H9 (cell line): Measurements from ENCODE around the gene UPF3B. TPM values are rescaled to one million over a fixed set of nuclear protein-coding genes. Genes with fewer than 3 reads are reported as not detected.

Experiments
- DNase-seq: peaks from one replicate; pipeline ENCODE4 v3.0.0-alpha.2; 2017
- H2AFZ ChIP-seq: one replicate; pipeline ENCODE4 v1.6.1; 2013; ENCODE audit warnings: mild to moderate bottlenecking, low read length, control low read depth, moderate library complexity
- H2AK5ac ChIP-seq: 2 replicates; pipeline ENCODE4 v1.6.1; 2013; ENCODE audit warnings: low read length, control low read depth, mixed read lengths; ENCODE audit not compliant: insufficient read length
- H2BK120ac ChIP-seq: one replicate; pipeline ENCODE4 v1.6.1; 2013; ENCODE audit warnings: low read depth, mild to moderate bottlenecking, low read length, control low read depth, inconsistent platforms; ENCODE audit not compliant: poor library complexity, severe bottlenecking
- H2BK12ac ChIP-seq: 2 replicates; pipeline ENCODE4 v1.6.1; 2013; ENCODE audit warnings: low read length, control low read depth, mixed read lengths, low read depth; ENCODE audit not compliant: insufficient read length
- H2BK15ac ChIP-seq: 2 replicates; pipeline ENCODE4 v1.6.1; 2013; ENCODE audit warnings: low read depth, low read length, control low read depth
- H2BK20ac ChIP-seq: one replicate; pipeline ENCODE4 v1.6.1; 2013; ENCODE audit warnings: low read depth, mild to moderate bottlenecking, low read length, control low read depth, inconsistent platforms; ENCODE audit not compliant: poor library complexity, severe bottlenecking
- H2BK5ac ChIP-seq: 2 replicates; pipeline ENCODE4 v1.6.1; 2013; ENCODE audit warnings: low read length, control low read depth, mixed read lengths; ENCODE audit not compliant: insufficient read length
- H3K14ac ChIP-seq: 2 replicates; pipeline ENCODE4 v1.6.1; 2013; ENCODE audit warnings: low read length, control low read depth; ENCODE audit not compliant: insufficient read depth
- H3K18ac ChIP-seq: 2 replicates; pipeline ENCODE4 v1.6.1; 2013; ENCODE audit warnings: low read depth, mild to moderate bottlenecking, mixed read lengths, low read length, control low read depth; ENCODE audit not compliant: insufficient read length
- H3K23ac ChIP-seq: 2 replicates; pipeline ENCODE4 v1.6.1; 2013; ENCODE audit warnings: low read length, control low read depth, mixed read lengths, low read depth; ENCODE audit not compliant: insufficient read length
- H3K23me2 ChIP-seq: 2 replicates; pipeline ENCODE4 v1.6.1; 2013; ENCODE audit warnings: low read depth, mild to moderate bottlenecking, mixed read lengths, low read length, control low read depth; ENCODE audit not compliant: insufficient read length, poor library complexity, severe bottlenecking
- H3K27ac ChIP-seq: 2 replicates; pipeline ENCODE4 v1.5.1; 2013; ENCODE audit warnings: low read length, control low read depth, mixed read lengths, low read depth; ENCODE audit not compliant: insufficient read length
- H3K27me3 ChIP-seq: 2 replicates; pipeline ENCODE4 v1.6.1; 2013; ENCODE audit warnings: low read length, control low read depth, inconsistent platforms; ENCODE audit not compliant: insufficient read depth
- H3K4ac ChIP-seq: 2 replicates; pipeline ENCODE4 v1.6.1; 2013; ENCODE audit warnings: low read depth, mild to moderate bottlenecking, control low read depth, inconsistent platforms, low read length, moderate library complexity
- H3K4me1 ChIP-seq: 2 replicates; pipeline ENCODE4 v1.6.1; 2013; ENCODE audit warnings: low read length, control low read depth, inconsistent platforms; ENCODE audit not compliant: insufficient read depth
- H3K4me2 ChIP-seq: 2 replicates; pipeline ENCODE4 v1.6.1; 2013; ENCODE audit warnings: low read length, control low read depth, mixed read lengths; ENCODE audit not compliant: insufficient read length, insufficient read depth
- H3K56ac ChIP-seq: 2 replicates; pipeline ENCODE4 v1.6.1; 2013; ENCODE audit warnings: low read depth, mild to moderate bottlenecking, mixed read lengths, low read length, control low read depth; ENCODE audit not compliant: insufficient read length
- H3K79me1 ChIP-seq: 2 replicates; pipeline ENCODE4 v1.6.1; 2013; ENCODE audit warnings: low read depth, mild to moderate bottlenecking, moderate library complexity, low read length, control low read depth, inconsistent platforms; ENCODE audit not compliant: insufficient read depth, poor library complexity, severe bottlenecking
- H3K79me2 ChIP-seq: 2 replicates; pipeline ENCODE4 v1.6.1; 2013; ENCODE audit warnings: low read length, control low read depth, inconsistent platforms; ENCODE audit not compliant: insufficient read depth
- H3K9ac ChIP-seq: 2 replicates; pipeline ENCODE4 v1.6.1; 2013; ENCODE audit warnings: low read length, control low read depth, mixed read lengths; ENCODE audit not compliant: insufficient read length; ENCODE audit errors: extremely low read depth
- H3K9me3 ChIP-seq: one replicate; pipeline ENCODE4 v1.6.1; 2013; ENCODE audit warnings: low read depth, low read length, inconsistent platforms; ENCODE audit not compliant: control insufficient read depth
- H3T11ph ChIP-seq: one replicate; pipeline ENCODE4 v1.6.1; 2013; ENCODE audit warnings: mild to moderate bottlenecking, low read length, control low read depth, inconsistent platforms
- H4K20me1 ChIP-seq: one replicate; pipeline ENCODE4 v1.6.1; 2013; ENCODE audit not compliant: control insufficient read depth, insufficient read length, insufficient read depth
- H4K5ac ChIP-seq: 2 replicates; pipeline ENCODE4 v1.6.1; 2013; ENCODE audit warnings: low read depth, mild to moderate bottlenecking, mixed read lengths, low read length, control low read depth; ENCODE audit not compliant: insufficient read length
- H4K8ac ChIP-seq: replicated peaks from 2 replicates; pipeline ENCODE4 v1.6.1; 2013; ENCODE audit warnings: low read length, control low read depth, mixed read lengths, low read depth; ENCODE audit not compliant: insufficient read length
- H4K91ac ChIP-seq: 2 replicates; pipeline ENCODE4 v1.6.1; 2013; ENCODE audit warnings: low read depth, mild to moderate bottlenecking, moderate library complexity, mixed read lengths, low read length, control low read depth; ENCODE audit not compliant: insufficient read length
- H3K27ac Mint-ChIP-seq, 3 experiments: 2 replicates in 2 of 3; 3 replicates in 1 of 3; pipeline ENCODE4 v1.8.0; 2020 to 2021; ENCODE audit warnings: mixed read lengths in 3 of 3, mild to moderate bottlenecking in 1 of 3, moderate library complexity in 1 of 3
- H3K27me3 Mint-ChIP-seq: 2 replicates; pipeline ENCODE4 v1.8.0; 2021; ENCODE audit warnings: low read depth, mild to moderate bottlenecking, moderate library complexity, mixed read lengths
- H3K36me3 Mint-ChIP-seq, 3 experiments: 2 replicates in 2 of 3; 3 replicates in 1 of 3; pipeline ENCODE4 v1.8.0; 2020 to 2021; ENCODE audit warnings: low read depth in 3 of 3, mixed read lengths in 3 of 3; ENCODE audit not compliant: insufficient read depth in 1 of 3
- H3K4me1 Mint-ChIP-seq, 2 experiments: 2 replicates each; pipeline ENCODE4 v1.8.0; 2020; ENCODE audit warnings: mixed read lengths in 2 of 2
- H3K4me3 Mint-ChIP-seq, 2 experiments: 2 replicates in 1 of 2; 3 replicates in 1 of 2; pipeline ENCODE4 v1.8.0; 2020 to 2021; ENCODE audit warnings: mild to moderate bottlenecking in 2 of 2, mixed read lengths in 2 of 2, moderate library complexity in 1 of 2
- H3K9me3 Mint-ChIP-seq, 2 experiments: 2 replicates in 1 of 2; 3 replicates in 1 of 2; pipeline ENCODE4 v1.8.0; 2020; ENCODE audit warnings: mild to moderate bottlenecking in 2 of 2, mixed read lengths in 2 of 2, moderate library complexity in 1 of 2
- CTCF ChIP-seq: fragments of 200-600 bp; sonication (generic); conservative IDR thresholded peaks from 3 replicates; pipeline ENCODE4 v1.8.0; 2021; ENCODE audit warnings: antibody characterized with exemption, mild to moderate bottlenecking
- WGBS: extraction: QIAGEN DNeasy Blood & Tissue Kit; methylation state at CpG from one replicate; pipeline ENCODE4 v1.1.7; 2013; ENCODE audit warnings: missing lambda C conversion rate, low lambda C conversion rate, mixed read lengths; ENCODE audit not compliant: insufficient read length; ENCODE audit errors: extremely low coverage; 5-methylcytosine and 5-hydroxymethylcytosine counted together
- total RNA-seq: library from RNA; stranded (reverse); gene quantifications from 2 replicates; pipeline ENCODE4 v1.2.1, GENCODE V29; 2021

Gene UPF3B
- total RNA-seq, 1 experiment from 2014 or later, result 31.5 TPM

DNA sequence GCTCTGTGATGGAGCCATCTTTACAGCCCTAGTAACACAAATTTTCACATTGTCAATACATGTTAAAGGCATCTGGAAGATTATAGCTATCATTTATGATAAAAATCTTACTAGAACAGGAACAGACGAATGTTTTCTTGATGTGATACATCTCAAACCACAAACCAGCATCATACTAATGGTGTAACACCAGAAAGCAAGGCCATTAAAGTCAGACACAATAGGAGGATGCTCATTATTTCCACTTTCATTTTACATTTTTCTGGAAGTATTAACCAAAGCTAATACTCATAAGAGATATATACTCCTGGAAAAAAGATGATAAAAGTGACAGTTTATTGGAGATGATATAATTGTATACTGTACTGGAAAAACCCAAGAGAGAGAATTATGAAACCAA lies 48.2 kb upstream of the UPF3B start:
- H3K4ac ChIP-seq, result no peak overlapping the region
- H3K4me2 ChIP-seq, result no peak overlapping the region
- H2BK120ac ChIP-seq, result no peak overlapping the region
- no peak overlapping the region for H3K4me3 Mint-ChIP-seq
- H3K9me3 ChIP-seq, result peaks cover 12% of the 10 kb centered on the region
- H4K20me1 ChIP-seq, result no peaks in the 10 kb centered on the region
- no peaks in the 10 kb centered on the region for H3K79me2 ChIP-seq
- TF ChIP-seq CTCF, result no peak
- no CpG with 5 or more reads among the region's 1 CpG for whole genome bisulfite sequencing
- H3K27me3 ChIP-seq, result no peaks in the 10 kb centered on the region
- H3K9ac ChIP-seq, result no peak overlapping the region
- H3K23ac ChIP-seq, result no peak overlapping the region
- H3K4me1 ChIP-seq, result no peaks in the 10 kb centered on the region
- H4K8ac ChIP-seq, result no peak overlapping the region
- H3K27ac Mint-ChIP-seq, result no peak overlapping the region
- no peak overlapping the region for H2BK20ac ChIP-seq
- H3K9me3 Mint-ChIP-seq, result peaks cover 52 to 65% of the 10 kb centered on the region in 2 experiments
- H3K23me2 ChIP-seq, result no peaks in the 10 kb centered on the region
- H3K27ac ChIP-seq, result no peak overlapping the region
- H3K27me3 Mint-ChIP-seq, result 0 out of 2 replicates have a peak, but pooled peaks cover 2% of the 10 kb centered on the region
- H2BK12ac ChIP-seq, result no peak overlapping the region
- no peak overlapping the region for H3T11ph ChIP-seq
- H2BK15ac ChIP-seq, result no peak overlapping the region
- no peak overlapping the region for H3K56ac ChIP-seq
- no peak overlapping the region for H2AFZ ChIP-seq
- no peak overlapping the region for H3K18ac ChIP-seq
- no peak for DNase-seq
- H3K36me3 Mint-ChIP-seq, result peaks cover 0 to 3% (median 2%) of the 10 kb centered on the region in 3 experiments; a peak in 1 of 7 replicates
- no peak overlapping the region for H3K14ac ChIP-seq
- no peak overlapping the region for H2AK5ac ChIP-seq
- H3K4me1 Mint-ChIP-seq, result peaks cover 2% of the 10 kb centered on the region in 2 experiments
- H3K79me1 ChIP-seq, result no peaks in the 10 kb centered on the region
- no peak overlapping the region for H4K91ac ChIP-seq
- H2BK5ac ChIP-seq, result no peak overlapping the region
- no peak overlapping the region for H4K5ac ChIP-seq
